NCI-H2196 (cell line): Measurements from ENCODE around the gene ZNF625.

Source experiments
- DNase-seq: peaks from one replicate; lab custom pipeline; 2025; ENCODE audit not compliant: unreplicated experiment; lab: John Stamatoyannopoulos, UW

The ZNF625 gene

GRCh38 chr19:12156223-12157058, at the start of gene ZNF625:
Gene ZNF625 (minus strand): TSS chr19:12156734. CDS start chr19:12156558, 176 bp downstream.
- peak; percentile 79 for DNase-seq

DNA sequence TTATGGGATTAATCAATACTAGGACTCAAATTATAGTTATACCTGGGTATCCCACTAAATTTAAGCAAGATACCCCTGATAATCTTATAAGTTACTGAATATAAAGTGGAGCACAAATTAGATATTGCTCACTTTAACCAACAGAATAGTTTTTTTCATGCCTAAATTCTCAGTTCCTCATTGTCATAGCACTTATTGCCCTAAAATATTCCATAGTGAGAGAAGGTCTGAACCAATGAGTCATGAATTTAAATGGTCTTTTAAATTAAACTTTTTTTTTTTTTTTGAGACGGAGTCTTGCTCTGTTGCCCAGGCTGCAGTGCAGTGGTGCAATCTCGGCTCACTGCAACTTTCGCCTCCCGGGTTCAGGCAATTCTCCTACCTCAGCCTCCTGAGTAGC, 48.8 kb upstream of the ZNF625 start:
- DNase-seq: no peak

DNA sequence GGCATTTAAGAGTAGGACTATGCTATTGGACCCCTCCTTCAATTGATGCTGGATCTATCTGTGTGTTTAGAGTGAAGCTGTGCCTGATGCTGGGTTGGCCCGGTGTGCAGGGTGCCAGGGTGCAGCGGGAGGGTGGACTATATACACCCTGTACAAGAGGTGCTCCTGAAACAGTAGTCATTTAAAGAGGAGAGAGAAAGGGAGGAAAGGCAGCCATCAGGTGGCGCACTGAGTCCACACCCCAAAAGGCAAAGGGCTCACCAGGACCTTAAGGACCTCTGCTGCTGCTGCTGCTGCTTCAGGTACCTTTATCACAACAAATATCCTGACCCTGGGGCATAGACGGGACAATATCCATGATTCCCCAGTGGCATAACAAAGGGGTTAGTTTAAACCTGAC, 45.7 kb upstream of the ZNF625 start:
- no peak for DNase-seq

GRCh38 chr19:12199757-12200419, 43.4 kb upstream of the ZNF625 start:
- no peak for DNase-seq

GRCh38 chr19:12198136-12198535, 41.6 kb upstream of the ZNF625 start:
- no peak for DNase-seq

- no peak for DNase-seq
Observed at GRCh38 chr19:12194827-12195731, 38.5 kb upstream of the ZNF625 start.

DNA sequence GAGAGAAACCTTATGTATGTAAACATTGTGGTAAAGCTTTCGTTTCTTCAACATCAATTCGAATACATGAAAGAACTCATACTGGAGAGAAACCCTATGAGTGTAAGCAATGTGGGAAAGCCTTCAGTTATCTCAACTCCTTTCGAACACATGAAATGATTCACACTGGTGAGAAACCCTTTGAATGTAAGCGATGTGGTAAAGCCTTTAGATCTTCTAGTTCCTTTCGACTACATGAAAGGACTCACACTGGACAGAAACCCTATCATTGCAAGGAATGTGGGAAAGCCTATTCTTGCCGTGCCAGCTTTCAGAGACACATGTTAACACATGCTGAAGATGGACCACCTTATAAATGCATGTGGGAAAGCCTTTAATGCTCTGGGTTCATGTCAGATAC, 31.1 kb upstream of the ZNF625 start:
- DNase-seq: no peak

DNA sequence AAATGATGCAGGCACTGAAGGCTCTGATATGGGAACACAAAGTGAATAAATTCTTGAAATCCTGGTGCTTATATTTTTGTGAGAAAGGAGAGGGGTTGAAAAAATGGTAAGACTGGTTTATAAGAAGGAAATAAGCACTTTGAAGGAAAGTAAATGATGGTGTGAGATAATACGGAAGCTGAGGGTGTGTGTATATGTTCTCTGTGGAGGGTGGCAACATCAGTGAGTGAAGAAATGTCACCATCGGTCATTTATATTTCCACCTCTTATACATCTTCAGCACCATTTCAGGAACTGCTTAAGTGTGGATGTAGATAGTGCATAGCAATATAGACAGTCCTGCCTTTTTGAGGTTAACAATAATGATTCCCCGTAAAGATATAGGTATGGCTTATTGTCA, 23.8 kb upstream of the ZNF625 start:
- DNase-seq: no peak

- no peak for DNase-seq
Observed at GRCh38 chr19:12166626-12167025, 10.1 kb upstream of the ZNF625 start.

GRCh38 chr19:12163826-12164225, 7.3 kb upstream of the ZNF625 start:
- DNase-seq: no peak

GRCh38 chr19:12162882-12163806, 6.6 kb upstream of the ZNF625 start, which contains the start of gene ZNF136:
Gene ZNF136 (plus strand): TSS chr19:12163096. CDS start chr19:12163204, 108 bp downstream.
- DNase-seq: peak; percentile 95

DNA sequence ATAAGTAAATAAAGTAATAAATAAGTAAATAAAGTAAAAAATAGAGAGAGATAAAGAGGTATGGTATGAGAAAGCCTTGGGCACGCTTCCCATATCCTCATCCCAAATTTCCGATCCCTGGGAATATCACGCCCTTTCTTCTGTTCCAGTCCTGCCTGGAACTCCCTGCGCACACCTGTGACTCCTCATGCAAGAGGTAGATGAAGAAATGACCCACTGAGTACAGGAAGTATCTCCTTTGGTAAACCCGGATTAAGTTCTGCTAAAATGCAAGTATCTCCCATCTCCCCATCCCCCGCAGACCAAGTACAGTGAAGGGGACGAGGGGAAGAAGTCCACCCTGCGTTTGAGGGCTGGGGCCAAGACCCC, 6.0 kb upstream of the ZNF625 start:
- DNase-seq: no peak

DNA sequence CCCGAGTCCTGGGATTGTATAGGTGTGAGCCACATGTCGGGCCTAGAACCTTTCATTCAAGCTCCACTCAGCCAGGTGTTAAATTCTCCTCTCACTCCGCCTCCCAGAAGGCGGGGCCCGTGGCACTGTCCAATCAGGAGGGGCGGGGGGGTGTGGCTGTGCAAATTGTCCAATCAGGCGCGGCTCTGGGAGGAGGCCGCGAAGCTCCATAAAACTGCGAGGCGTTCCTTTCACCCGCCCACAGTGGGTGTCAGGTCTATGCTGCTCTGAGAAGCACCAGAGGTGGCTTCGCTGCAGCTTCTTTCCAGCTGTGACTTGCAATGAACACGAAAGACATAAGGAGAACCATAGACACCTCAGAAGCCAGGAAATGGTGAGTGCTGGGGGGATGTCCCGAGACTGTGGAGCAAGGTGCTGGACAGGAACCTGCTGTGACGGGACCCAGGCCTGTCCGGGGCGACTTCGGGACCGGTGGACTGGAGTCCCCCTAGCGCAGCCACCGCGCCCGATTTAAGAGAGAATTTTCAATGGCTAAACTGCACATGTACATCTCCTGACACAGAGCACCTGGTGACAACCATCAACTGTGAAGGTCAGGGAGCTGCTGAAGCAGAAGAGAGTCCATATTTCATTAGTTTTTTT, 3.4 kb upstream of the ZNF625 start:
- no peak for DNase-seq

DNA sequence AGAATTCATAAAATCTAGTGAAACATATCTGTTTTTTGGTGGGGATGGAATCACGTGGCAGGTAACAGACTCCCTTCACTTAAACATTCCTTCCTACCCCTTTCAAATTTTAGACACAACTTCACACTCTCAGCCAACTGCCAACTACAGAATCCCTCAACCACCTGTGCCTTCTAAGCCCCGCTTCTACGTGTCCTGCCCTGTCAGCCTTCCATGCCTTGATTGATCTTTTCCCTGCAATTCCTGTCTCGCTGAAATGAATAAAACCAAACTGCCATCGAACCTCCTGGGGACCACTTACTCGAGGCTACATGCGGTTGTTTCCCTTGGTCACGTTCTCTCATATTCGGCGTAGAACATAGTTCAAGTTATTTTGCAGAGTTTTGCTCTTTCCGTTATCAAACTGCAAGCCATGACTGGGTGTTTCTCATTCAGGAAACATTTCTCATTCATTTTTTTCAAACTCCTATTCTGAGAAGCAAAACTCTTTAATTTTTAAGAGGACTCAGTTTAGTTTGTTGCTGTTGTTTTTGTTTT, 1.1 kb downstream of the ZNF625 start:
- DNase-seq: no peak

- DNase-seq: no peak
Observed at GRCh38 chr19:12145348-12145747, 11.2 kb downstream of the ZNF625 start.

DNA sequence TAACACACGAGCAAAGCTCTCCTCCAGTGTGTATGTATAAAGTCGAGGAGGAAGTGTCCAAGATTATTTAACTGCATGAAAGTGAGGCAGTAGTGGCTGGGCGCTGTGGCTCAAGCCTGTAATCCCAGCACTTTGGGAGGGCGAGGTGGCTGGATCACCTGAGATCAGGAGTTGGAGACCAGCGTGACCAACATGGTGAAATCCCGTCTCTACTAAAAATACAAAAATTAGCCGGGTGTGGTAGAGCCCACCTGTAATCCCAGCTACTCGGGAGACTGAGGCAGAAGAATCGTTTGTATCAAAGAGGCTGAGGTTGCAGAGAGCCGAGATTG, 15.2 kb downstream of the ZNF625 start:
- no peak for DNase-seq

- DNase-seq: peak; percentile 93
Observed at GRCh38 chr19:12140545-12141404, 15.8 kb downstream of the ZNF625 start.

DNA sequence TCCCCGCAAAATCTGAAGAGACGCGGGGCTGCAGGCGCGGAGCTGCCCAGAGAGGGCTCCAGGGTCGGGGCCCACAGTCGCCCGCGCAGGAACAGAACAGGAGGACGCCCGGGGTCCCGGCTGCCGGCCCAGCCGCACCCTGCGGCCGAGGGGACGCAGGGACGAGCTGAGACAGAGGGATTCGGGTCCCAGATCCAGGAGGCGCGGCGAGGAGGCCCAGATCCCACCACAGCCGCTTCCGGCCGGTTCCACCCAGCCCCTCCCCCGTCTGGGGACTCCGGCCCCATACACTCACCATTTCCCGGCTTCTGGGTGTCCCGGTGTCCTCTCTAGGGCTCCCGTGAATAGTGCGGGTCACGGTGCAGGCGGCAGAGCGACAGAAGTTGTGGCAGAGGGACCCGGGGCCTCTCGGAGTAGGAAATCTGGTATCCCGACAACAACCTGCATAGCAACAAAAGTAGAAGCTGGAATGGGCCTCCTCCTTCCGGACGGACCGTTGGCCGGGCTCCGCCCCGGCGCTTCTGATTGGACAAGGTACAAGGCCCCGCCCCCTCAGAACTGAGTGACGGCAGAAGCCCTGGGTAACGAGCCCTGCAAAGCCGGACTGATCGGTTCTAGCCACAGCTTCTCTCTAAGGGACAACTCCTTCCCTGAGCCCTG, 16.5 kb downstream of the ZNF625 start, which contains the start of gene ZNF20:
ZNF20 (minus strand) TSS at position 466 of the 660 bp plus-strand sequence; CDS start at position 298, 168 bp downstream.
- DNase-seq: peak; percentile 94
